Skeletal muscle satellite cell (primary cell): Measurements from ENCODE around the gene C1QA.

Experiments used
- H3K27me3 ChIP-seq: 2 replicates; pipeline ENCODE4 v1.7.0; 2013; ENCODE audit warnings: low read length; ENCODE audit not compliant: control insufficient read depth, insufficient read depth
- H3K36me3 ChIP-seq: 2 replicates; pipeline ENCODE4 v1.7.0; 2013; ENCODE audit warnings: mild to moderate bottlenecking, control low read depth, low read length; ENCODE audit not compliant: insufficient read depth
- H3K4me1 ChIP-seq: 2 replicates; pipeline ENCODE4 v1.7.0; 2013; ENCODE audit warnings: low read length; ENCODE audit not compliant: control insufficient read depth, insufficient read depth
- H3K4me2 ChIP-seq: 2 replicates; pipeline ENCODE4 v1.7.0; 2013; ENCODE audit warnings: mild to moderate bottlenecking, low read length
- H3K4me3 ChIP-seq: 2 replicates; pipeline ENCODE4 v1.7.0; 2013; ENCODE audit warnings: low read length
- H3K9ac ChIP-seq: 2 replicates; pipeline ENCODE4 v1.7.0; 2013; ENCODE audit warnings: mild to moderate bottlenecking, low read depth, low read length, moderate library complexity
- H3K9me3 ChIP-seq: replicated peaks from 2 replicates; pipeline ENCODE4 v1.7.0; 2013; ENCODE audit warnings: mild to moderate bottlenecking, control low read depth, low read length

The C1QA gene

GRCh38 chr1:22629886-22630285 is 6.5 kb upstream of the C1QA start:
- no peaks in the 10 kb centered on the region for H3K9me3 ChIP-seq
- no peak overlapping the region for H3K4me3 ChIP-seq
- peaks cover 74% of the 10 kb centered on the region for H3K27me3 ChIP-seq
- H3K36me3 ChIP-seq: no peaks in the 10 kb centered on the region
- H3K9ac ChIP-seq: no peak overlapping the region
- H3K4me2 ChIP-seq: no peak overlapping the region
- no peaks in the 10 kb centered on the region for H3K4me1 ChIP-seq

GRCh38 chr1:22633697-22634463 is 2.5 kb upstream of the C1QA start:
- Histone ChIP-seq H3K9ac (no peak overlapping the region), H3K4me2 (no peak overlapping the region), H3K4me3 (no peak overlapping the region), H3K27me3 (peaks cover 62% of the 10 kb centered on the region), H3K4me1 (no peaks in the 10 kb centered on the region), H3K36me3 (no peaks in the 10 kb centered on the region), H3K9me3 (no peaks in the 10 kb centered on the region)

GRCh38 chr1:22635436-22635835 is 992 bp upstream of the C1QA start:
- H3K27me3 ChIP-seq: peaks cover 50% of the 10 kb centered on the region
- no peaks in the 10 kb centered on the region for H3K36me3 ChIP-seq

GRCh38 chr1:22636927-22637326 is 499 bp downstream of the C1QA start:
- Histone ChIP-seq H3K9me3 (no peaks in the 10 kb centered on the region), H3K4me2 (no peak overlapping the region), H3K4me3 (no peak overlapping the region), H3K27me3 (peaks cover 51% of the 10 kb centered on the region), H3K36me3 (no peaks in the 10 kb centered on the region), H3K9ac (no peak overlapping the region), H3K4me1 (no peaks in the 10 kb centered on the region)

More at GRCh38 chr1:22635436-22635835, 992 bp upstream of the C1QA start:
- Histone ChIP-seq H3K9ac (no peak overlapping the region), H3K4me3 (no peak overlapping the region), H3K9me3 (no peaks in the 10 kb centered on the region), H3K4me1 (no peaks in the 10 kb centered on the region), H3K4me2 (no peak overlapping the region)

GRCh38 chr1:22637907-22638445 is 1.5 kb downstream of the C1QA start:
- Histone ChIP-seq H3K27me3 (peaks cover 46% of the 10 kb centered on the region), H3K4me2 (no peak overlapping the region)

GRCh38 chr1:22638476-22639234 is 2.2 kb downstream of the C1QA start:
- Histone ChIP-seq H3K4me2 (no peak overlapping the region), H3K4me3 (no peak overlapping the region), H3K27me3 (peaks cover 39% of the 10 kb centered on the region), H3K9me3 (no peaks in the 10 kb centered on the region), H3K36me3 (no peaks in the 10 kb centered on the region), H3K9ac (no peak overlapping the region), H3K4me1 (no peaks in the 10 kb centered on the region)

More at GRCh38 chr1:22637907-22638445, 1.5 kb downstream of the C1QA start:
- Histone ChIP-seq H3K9me3 (no peaks in the 10 kb centered on the region), H3K4me3 (no peak overlapping the region), H3K36me3 (no peaks in the 10 kb centered on the region), H3K9ac (no peak overlapping the region), H3K4me1 (no peaks in the 10 kb centered on the region)

- Histone ChIP-seq H3K9me3 (no peaks in the 10 kb centered on the region), H3K36me3 (no peaks in the 10 kb centered on the region), H3K4me1 (no peaks in the 10 kb centered on the region), H3K4me3 (no peak overlapping the region), H3K9ac (no peak overlapping the region), H3K4me2 (no peak overlapping the region), H3K27me3 (peaks cover 35% of the 10 kb centered on the region)
These were observed 2.9 kb downstream of the C1QA start for GRCh38 chr1:22639286-22639685.

- H3K9ac ChIP-seq: no peak overlapping the region
- H3K27me3 ChIP-seq: peaks cover 35% of the 10 kb centered on the region
- H3K4me1 ChIP-seq: no peaks in the 10 kb centered on the region
- no peaks in the 10 kb centered on the region for H3K36me3 ChIP-seq
- no peaks in the 10 kb centered on the region for H3K9me3 ChIP-seq
- no peak overlapping the region for H3K4me3 ChIP-seq
- no peak overlapping the region for H3K4me2 ChIP-seq
These were observed 4.8 kb downstream of the C1QA start for GRCh38 chr1:22641247-22641646.

- Histone ChIP-seq H3K4me2 (no peak overlapping the region), H3K9ac (no peak overlapping the region), H3K4me1 (no peaks in the 10 kb centered on the region), H3K27me3 (peaks cover 30% of the 10 kb centered on the region), H3K36me3 (no peaks in the 10 kb centered on the region), H3K4me3 (no peak overlapping the region), H3K9me3 (no peaks in the 10 kb centered on the region)
These were observed 5.6 kb downstream of the C1QA start for GRCh38 chr1:22641906-22642636.

- H3K4me2 ChIP-seq: no peak within 1 kb of the TSS
- no peaks in the 10 kb centered on the region for H3K36me3 ChIP-seq
- H3K4me1 ChIP-seq: no peaks in the 10 kb centered on the region
- H3K9ac ChIP-seq: no peak within 1 kb of the TSS
- no peaks in the 10 kb centered on the region for H3K9me3 ChIP-seq
- peaks cover 37% of the 10 kb centered on the region for H3K27me3 ChIP-seq
- H3K4me3 ChIP-seq: no peak within 1 kb of the TSS
These were observed 7.0 kb downstream of the C1QA start, which contains the start of gene C1QC for GRCh38 chr1:22643381-22643780. C1QC (plus strand) TSS chr1:22643633; CDS start chr1:22644024, 391 bp downstream.

- Histone ChIP-seq H3K4me1 (no peaks in the 10 kb centered on the region), H3K36me3 (no peaks in the 10 kb centered on the region), H3K9me3 (no peaks in the 10 kb centered on the region), H3K27me3 (peaks cover 42% of the 10 kb centered on the region), H3K4me2 (no peak overlapping the region), H3K9ac (no peak overlapping the region), H3K4me3 (no peak overlapping the region)
These were observed 7.5 kb downstream of the C1QA start for GRCh38 chr1:22643928-22644327.
